HepG2 (cell line): ENCODE data around the gene MYO7A. TPM values are rescaled to one million over a fixed set of nuclear protein-coding genes. Genes with fewer than 3 reads are reported as not detected.

Experiments used
- ATAC-seq: fragments of 200-7000 bp; cut with Tn5 transposase; 3 replicates; pipeline ENCODE4 v1.9.1; 2020; ENCODE audit warnings: mild to moderate bottlenecking, moderate library complexity
- BruUV-seq: library from RNA; stranded (reverse); fragments of 400-500 nt; replicated peaks from 2 replicates; lab custom pipeline; 2021; lab: Mats Ljungman, UMichigan
- CTCF ChIA-PET: fragments of 300-600 bp; formaldehyde crosslinking; extraction: SDS; loops from one replicate; lab custom pipeline; 2021; ENCODE audit warnings: low total read pairs, inconsistent platforms, low intra/inter-chr PET ratio; lab: Yijun Ruan, JAX
- POLR2A ChIA-PET: fragments of 350-600 bp; sonication (Branson Sonifier 250); formaldehyde crosslinking; loops from one replicate; lab custom pipeline; 2020; ENCODE audit warnings: antibody characterized with exemption, inconsistent platforms; lab: Yijun Ruan, JAX
- DNase-seq: peaks from one replicate; pipeline ENCODE4 v3.0.0-alpha.2; 2015; ENCODE audit warnings: low spot score
- FAIRE-seq: peaks from 3 replicates; lab custom pipeline; 2011; peaks lifted over from hg19 to GRCh38; lab: Jason Lieb, UNC
- H2AFZ ChIP-seq: one replicate; pipeline ENCODE4 v1.6.1; 2011; ENCODE audit warnings: low read length, inconsistent platforms
- H3K27ac ChIP-seq: fragments of 300-600 bp; 3 replicates; pipeline ENCODE4 v1.8.0; 2011; ENCODE audit warnings: mixed run types, mild to moderate bottlenecking, mixed read lengths, low read length, inconsistent platforms; ENCODE audit not compliant: insufficient read depth; ENCODE audit errors: extremely low read length
- H3K27me3 ChIP-seq, 2 experiments: fragments of 200-600 bp in 1 of 2; 2 replicates in 1 of 2; 3 replicates in 1 of 2; pipeline versions ENCODE4 v1.6.0 to v1.8.0; 2011; ENCODE audit warnings: low read length in 2 of 2, mild to moderate bottlenecking in 2 of 2, moderate library complexity in 2 of 2, inconsistent platforms in 1 of 2; ENCODE audit not compliant: insufficient read depth in 2 of 2, control insufficient read depth in 1 of 2
- H3K36me3 ChIP-seq, 2 experiments: fragments of 200-600 bp in 1 of 2; replicated peaks in 1 of 2; 2 replicates in 1 of 2; 3 replicates in 1 of 2; pipeline versions ENCODE4 v1.5.1 to v1.8.0; 2011; ENCODE audit warnings: low read length in 2 of 2, inconsistent platforms in 1 of 2; ENCODE audit not compliant: insufficient read depth in 2 of 2, control insufficient read depth in 1 of 2
- H3K4me1 ChIP-seq: 2 replicates; pipeline ENCODE4 v1.5.1; 2012; ENCODE audit warnings: low read length, inconsistent platforms; ENCODE audit not compliant: insufficient read depth
- H3K4me2 ChIP-seq: 2 replicates; pipeline ENCODE4 v1.6.0; 2011; ENCODE audit warnings: low read depth, low read length, inconsistent platforms
- H3K4me3 ChIP-seq, 3 experiments: fragments of 200-600 bp in 1 of 3; sonication (generic), shearing (Covaris generic) in 1 of 3; replicated peaks in 1 of 3; 2 replicates each; pipeline ENCODE4 v1.5.1; 2011 to 2016; ENCODE audit warnings: low read length in 3 of 3, inconsistent platforms in 2 of 3, low read depth in 2 of 3, mild to moderate bottlenecking in 2 of 3, control low read depth in 1 of 3, mixed read lengths in 1 of 3; ENCODE audit not compliant: insufficient read depth in 1 of 3
- H3K79me2 ChIP-seq: one replicate; pipeline ENCODE4 v1.6.1; 2011; ENCODE audit warnings: low read length, inconsistent platforms; ENCODE audit not compliant: insufficient read depth
- H3K9ac ChIP-seq: 2 replicates; pipeline ENCODE4 v1.6.0; 2011; ENCODE audit warnings: mild to moderate bottlenecking, low read depth, low read length, inconsistent platforms; ENCODE audit not compliant: insufficient read depth
- H3K9me3 ChIP-seq: 2 replicates; pipeline ENCODE4 v1.5.1; 2012; ENCODE audit warnings: mild to moderate bottlenecking, low read length
- H4K20me1 ChIP-seq: 2 replicates; pipeline ENCODE4 v1.6.0; 2011; ENCODE audit warnings: inconsistent platforms, mild to moderate bottlenecking, low read length, moderate library complexity; ENCODE audit not compliant: insufficient read depth
- FOXK1 ChIP-seq: sonication (generic); formaldehyde crosslinking; IDR thresholded peaks from 2 replicates; pipeline ENCODE4 v1.4.0; 2020; ENCODE audit warnings: low read depth, missing genetic modification reagents, borderline replicate concordance
- HDAC6 ChIP-seq: fragments of 200-600 bp; sonication (generic); IDR thresholded peaks from 2 replicates; pipeline ENCODE4 v1.7.0; 2017; ENCODE audit warnings: mild to moderate bottlenecking, antibody characterized with exemption, low read length, low read depth
- SOX6 ChIP-seq, 2 experiments: fragments of 450-650 bp in 1 of 2; sonication (generic) in 1 of 2; formaldehyde crosslinking in 1 of 2; IDR thresholded peaks; 2 replicates each; pipeline versions ENCODE4 v1.4.0 to v1.6.1; 2017 to 2020; ENCODE audit warnings: antibody characterized with exemption in 1 of 2, mild to moderate bottlenecking in 1 of 2, missing genetic modification reagents in 1 of 2
- ZNF563 ChIP-seq: sonication (generic); formaldehyde crosslinking; IDR thresholded peaks from 2 replicates; pipeline ENCODE4 v1.8.0; 2022; ENCODE audit warnings: mild to moderate bottlenecking, moderate library complexity, missing genetic modification reagents
- WGBS: methylation state at CpG from one replicate; pipeline ENCODE4 v1.1.6; 2017; ENCODE audit warnings: low lambda C conversion rate; 5-methylcytosine and 5-hydroxymethylcytosine counted together
- in situ Hi-C: cut with HindIII; loops from 2 replicates; pipeline ENCODE4 v1.10.0; 2017; ENCODE audit warnings: low pct_unique_long_range_greater_than_20kb; ENCODE audit not compliant: extremely low pct_ligation_motif_present
- intact Hi-C: fragments of 100-400 bp; cut with micrococcal nuclease; formaldehyde crosslinking; loops from one replicate; pipeline ENCODE4 v1.10.0; 2022; ENCODE audit not compliant: unreplicated experiment
- polyA plus RNA-seq, 8 experiments: library from polyadenylated mRNA; depleted of rRNA in 3 of 8; stranded (reverse) in 7 of 8; unstranded in 1 of 8; fragments of >200 nt; fragmentation: Illumina TruSeq in 4 of 8; extraction: Trizol in 4 of 8; gene quantifications; 2 replicates each; pipeline versions ENCODE4 v1.2.1 to v1.2.3, GENCODE V29; 2011 to 2016; ENCODE audit warnings: low read depth in 4 of 8, missing spikeins in 1 of 8, mixed read lengths in 1 of 8; ENCODE audit not compliant: insufficient read depth in 1 of 8
- total RNA-seq, 5 experiments: library from RNA; depleted of rRNA; stranded (reverse); fragments of >200 nt; fragmentation: Illumina TruSeq; extraction: Trizol; gene quantifications; 2 replicates each; pipeline ENCODE4 v1.2.3, GENCODE V29; 2016; ENCODE audit warnings: low read depth in 1 of 5

Gene MYO7A
- total and polyA plus RNA-seq, 2 of the 13 experiments (the other 11 are each of a cell fraction or from before 2014, with no cell fraction given): 7.5 to 10.0 TPM

DNA sequence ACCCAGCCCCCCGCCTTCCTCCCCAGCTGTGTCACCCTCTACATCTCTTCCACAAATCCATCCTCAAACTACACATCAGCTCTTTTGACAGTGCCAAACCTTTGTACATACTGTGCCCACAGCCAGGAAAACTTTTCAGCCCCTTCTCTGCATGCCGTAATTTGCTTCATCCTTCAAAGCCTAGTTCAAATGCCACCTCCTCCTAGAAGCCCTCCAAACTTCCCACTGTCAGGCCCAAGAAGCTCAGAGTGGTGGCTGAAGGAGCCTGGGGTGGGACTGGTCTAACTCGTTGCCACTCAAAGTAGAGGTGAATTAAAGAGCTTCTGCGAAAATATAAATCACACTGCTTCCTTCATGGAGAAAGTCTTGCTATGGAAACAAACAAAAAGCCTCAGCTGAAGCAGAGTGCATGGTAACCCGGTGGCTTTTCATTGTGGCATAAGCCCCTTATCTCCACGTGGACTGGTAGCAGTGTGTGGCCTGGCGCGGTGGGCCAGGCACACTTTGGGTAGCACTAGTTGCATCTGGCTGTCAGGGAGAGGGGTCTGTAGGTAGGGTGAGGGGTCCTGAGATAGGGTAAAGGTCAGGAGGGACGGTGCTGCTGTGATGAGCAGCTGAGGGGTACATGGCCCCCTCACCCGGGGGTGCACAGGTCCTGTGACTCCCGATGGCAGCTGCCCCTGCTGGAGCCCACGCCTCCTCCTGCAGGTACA lies 76.9 kb downstream of the MYO7A start:
- H3K4me1 ChIP-seq: no peaks in the 10 kb centered on the region
- no peaks in the 10 kb centered on the region for H4K20me1 ChIP-seq
- no peak for FAIRE-seq
- 84% methylated on average over 12 of the region's 12 CpGs for WGBS
- H2AFZ ChIP-seq: no peak overlapping the region
- no peak for DNase-seq
- H3K9me3 ChIP-seq: no peaks in the 10 kb centered on the region
- POLR2A ChIA-PET: no interaction called here
- H3K4me3 ChIP-seq: no peak overlapping the region
- H3K27me3 ChIP-seq: no peaks in the 10 kb centered on the region
- no peak overlapping the region for H3K4me2 ChIP-seq
- no peaks in the 10 kb centered on the region for H3K79me2 ChIP-seq
- H3K27ac ChIP-seq: no peak overlapping the region
- H3K36me3 ChIP-seq: no peaks in the 10 kb centered on the region
- TF ChIP-seq HDAC6 (no peak), SOX6 (IDR thresholded peaks at IDR 0.05) (no peak), SOX6 (CRISPR knock-in tag; IDR thresholded peaks at IDR 0.05) (no peak), FOXK1 (no peak)
- no peak for ATAC-seq
- BruUV-seq: no TSS peak
- no peak overlapping the region for H3K9ac ChIP-seq
- CTCF ChIA-PET: no interaction called here
- in situ Hi-C loops (no loop called here), intact Hi-C loops (no loop called here)

GRCh38 chr11:77205467-77206263 lies 77.6 kb downstream of the MYO7A start:
- H3K9ac ChIP-seq: no peak overlapping the region
- H3K4me1 ChIP-seq: no peaks in the 10 kb centered on the region
- DNase-seq (no peak), FAIRE-seq (no peak), ATAC-seq (no peak)
- ChIA-PET CTCF (no interaction called here), POLR2A (interaction anchor here (0.6 kb wide), 1 partner anchor 67 kb away, joined by 3 read pairs; no protein-coding TSS in a partner anchor)
- H3K27ac ChIP-seq: no peak overlapping the region
- H3K9me3 ChIP-seq: no peaks in the 10 kb centered on the region
- no peak overlapping the region for H3K4me2 ChIP-seq
- BruUV-seq: no TSS peak
- no peaks in the 10 kb centered on the region for H3K27me3 ChIP-seq
- H3K79me2 ChIP-seq: no peaks in the 10 kb centered on the region
- H3K36me3 ChIP-seq: no peaks in the 10 kb centered on the region
- intact Hi-C loops (no loop called here), in situ Hi-C loops (no loop called here)
- H4K20me1 ChIP-seq: no peaks in the 10 kb centered on the region
- H3K4me3 ChIP-seq: no peak overlapping the region
- TF ChIP-seq ZNF563 (CRISPR knock-in tag): no peak
- 87% methylated on average over 17 of the region's 30 CpGs for WGBS
- H2AFZ ChIP-seq: no peak overlapping the region
